ENCODE data around the gene ASB16. TPM values are rescaled to one million over a fixed set of nuclear protein-coding genes. Genes with fewer than 3 reads are reported as not detected.

Gene ASB16
- total RNA-seq, 1 donor from 2014 or later: 18.0 TPM

GRCh38 chr17:44209786-44210341, 39.4 kb downstream of the ASB16 start:
- no peak for DNase-seq

GRCh38 chr17:44210342-44211192, 40.1 kb downstream of the ASB16 start:
- peak; percentile 92 for DNase-seq

- DNase-seq: no peak
Measured at GRCh38 chr17:44211281-44212265, 41.1 kb downstream of the ASB16 start.

GRCh38 chr17:44212507-44213402, 42.3 kb downstream of the ASB16 start:
- no peak for DNase-seq

GRCh38 chr17:44213403-44214229, 43.1 kb downstream of the ASB16 start:
- DNase-seq: no peak

GRCh38 chr17:44214230-44214494, 43.7 kb downstream of the ASB16 start:
- no peak for DNase-seq

- no peak for DNase-seq
Measured at GRCh38 chr17:44214896-44215295, 44.4 kb downstream of the ASB16 start.

GRCh38 chr17:44216173-44216572, 45.7 kb downstream of the ASB16 start:
- DNase-seq: no peak

- no peak for DNase-seq
Measured at GRCh38 chr17:44216694-44217093, 46.2 kb downstream of the ASB16 start.

- no peak for DNase-seq
Measured at GRCh38 chr17:44217738-44218343, 47.3 kb downstream of the ASB16 start.

GRCh38 chr17:44218344-44219107, 48.0 kb downstream of the ASB16 start:
- DNase-seq: peak; percentile 98

- peak; percentile 85 for DNase-seq
Measured at GRCh38 chr17:44219108-44219615, 48.7 kb downstream of the ASB16 start.

GRCh38 chr17:44219616-44220212, 49.2 kb downstream of the ASB16 start, which contains the start of gene UBTF:
Gene UBTF (minus strand): TSS chr17:44219675. CDS start chr17:44218229, 1,446 bp downstream.
- DNase-seq: peak; percentile 89

GRCh38 chr17:44220213-44221083, 49.9 kb downstream of the ASB16 start:
- peak; percentile 73 for DNase-seq

- DNase-seq: peak; percentile 93
Measured at GRCh38 chr17:44221084-44221861, 50.8 kb downstream of the ASB16 start.

- DNase-seq: no peak
Measured at GRCh38 chr17:44221862-44222111, 51.3 kb downstream of the ASB16 start.

Data from tongue (tissue), 2 donors.